IMR-90 (cell line): Measurements from ENCODE around the gene SAMSN1. TPM values are rescaled to one million over a fixed set of nuclear protein-coding genes. Genes with fewer than 3 reads are reported as not detected.

Source experiments
- ATAC-seq: fragments of 200-7000 bp; cut with Tn5 transposase; 2 replicates; pipeline ENCODE4 v1.9.1; 2020; ENCODE audit warnings: low read depth, mild to moderate bottlenecking, moderate library complexity
- BruUV-seq: library from RNA; stranded (reverse); fragments of 400-500 nt; replicated peaks from 2 replicates; lab custom pipeline; 2021; lab: Mats Ljungman, UMichigan
- CTCF ChIA-PET: fragments of 300-600 bp; formaldehyde crosslinking; extraction: SDS; loops from one replicate; lab custom pipeline; 2021; ENCODE audit warnings: antibody characterized with exemption; lab: Yijun Ruan, JAX
- POLR2A ChIA-PET: fragments of 300-600 bp; sonication (Branson Sonifier 250); formaldehyde crosslinking; loops from one replicate; lab custom pipeline; 2022; ENCODE audit warnings: antibody characterized with exemption; ENCODE audit not compliant: unreplicated experiment; lab: Charles Lee
- DNase-seq: peaks from one replicate; pipeline ENCODE4 v3.0.0; 2013
- H2AFZ ChIP-seq: replicated peaks from 2 replicates; pipeline ENCODE3; 2013; ENCODE audit warnings: low read length, mild to moderate bottlenecking; ENCODE audit not compliant: poor library complexity
- H2AK5ac ChIP-seq: 2 replicates; pipeline ENCODE4 v1.6.1; 2013; ENCODE audit warnings: low read depth, low read length, inconsistent platforms
- H2AK9ac ChIP-seq: replicated peaks from 2 replicates; pipeline ENCODE3; 2013; ENCODE audit warnings: mild to moderate bottlenecking, low read depth, low read length, moderate library complexity; ENCODE audit not compliant: poor library complexity
- H2BK120ac ChIP-seq: 2 replicates; pipeline ENCODE4 v1.6.1; 2013; ENCODE audit warnings: low read depth, low read length, inconsistent platforms
- H2BK15ac ChIP-seq: 3 replicates; pipeline ENCODE4 v1.6.1; 2013; ENCODE audit warnings: low read depth, low read length, inconsistent platforms
- H2BK20ac ChIP-seq: 2 replicates; pipeline ENCODE4 v1.6.1; 2013; ENCODE audit warnings: low read depth, mild to moderate bottlenecking, inconsistent platforms, low read length, moderate library complexity
- H2BK5ac ChIP-seq: 2 replicates; pipeline ENCODE4 v1.6.1; 2013; ENCODE audit warnings: mild to moderate bottlenecking, low read depth, low read length, inconsistent platforms; ENCODE audit not compliant: poor library complexity, severe bottlenecking
- H3K14ac ChIP-seq: replicated peaks from 2 replicates; pipeline ENCODE4 v1.6.1; 2013; ENCODE audit warnings: low read depth, low read length, inconsistent platforms
- H3K18ac ChIP-seq: 2 replicates; pipeline ENCODE4 v1.6.1; 2013; ENCODE audit warnings: low read depth, low read length, control low read depth
- H3K23ac ChIP-seq: 2 replicates; pipeline ENCODE4 v1.6.1; 2013; ENCODE audit warnings: low read depth, low read length, inconsistent platforms
- H3K27ac ChIP-seq: 2 replicates; pipeline ENCODE4 v1.5.1; 2013; ENCODE audit warnings: mild to moderate bottlenecking, control low read depth, low read length; ENCODE audit not compliant: insufficient read depth
- H3K27me3 ChIP-seq: 2 replicates; pipeline ENCODE4 v1.6.1; 2013; ENCODE audit warnings: low read length; ENCODE audit not compliant: control insufficient read depth, insufficient read depth
- H3K36me3 ChIP-seq: 2 replicates; pipeline ENCODE4 v1.6.1; 2013; ENCODE audit warnings: low read length, mixed read lengths; ENCODE audit not compliant: control insufficient read depth, insufficient read depth
- H3K4ac ChIP-seq: 2 replicates; pipeline ENCODE4 v1.6.1; 2013; ENCODE audit warnings: low read depth, low read length, inconsistent platforms
- H3K4me1 ChIP-seq: 2 replicates; pipeline ENCODE4 v1.6.1; 2013; ENCODE audit warnings: low read length, mixed read lengths; ENCODE audit not compliant: control insufficient read depth, insufficient read depth
- H3K4me2 ChIP-seq: 2 replicates; pipeline ENCODE4 v1.6.1; 2013; ENCODE audit warnings: low read depth, mild to moderate bottlenecking, control low read depth, low read length, moderate library complexity
- H3K4me3 ChIP-seq: 2 replicates; pipeline ENCODE4 v1.5.1; 2013; ENCODE audit warnings: low read depth, mild to moderate bottlenecking, control low read depth, low read length, moderate library complexity; ENCODE audit not compliant: insufficient read depth
- H3K56ac ChIP-seq: 2 replicates; pipeline ENCODE4 v1.6.1; 2013; ENCODE audit warnings: low read length, inconsistent platforms; ENCODE audit not compliant: insufficient read depth; ENCODE audit errors: extremely low read depth
- H3K79me1 ChIP-seq, 2 experiments: 2 replicates each; pipeline ENCODE4 v1.6.1; 2013; ENCODE audit warnings: low read length in 2 of 2, inconsistent platforms in 1 of 2, low read depth in 1 of 2
- H3K9ac ChIP-seq: 2 replicates; pipeline ENCODE4 v1.6.1; 2013; ENCODE audit warnings: low read depth, low read length, control low read depth
- H3K9me1 ChIP-seq: 2 replicates; pipeline ENCODE4 v1.6.1; 2013; ENCODE audit warnings: low read length, inconsistent platforms; ENCODE audit not compliant: insufficient read depth
- H3K9me3 ChIP-seq: 2 replicates; pipeline ENCODE4 v1.6.1; 2013; ENCODE audit warnings: low read length; ENCODE audit not compliant: control insufficient read depth, insufficient read depth
- H4K20me1 ChIP-seq: 2 replicates; pipeline ENCODE4 v1.6.1; 2013; ENCODE audit warnings: low read length, inconsistent platforms; ENCODE audit not compliant: insufficient read depth
- H4K5ac ChIP-seq: 2 replicates; pipeline ENCODE4 v1.6.1; 2013; ENCODE audit warnings: mild to moderate bottlenecking, low read depth, low read length, control low read depth
- H4K8ac ChIP-seq, 2 experiments: 2 replicates each; pipeline ENCODE4 v1.6.1; 2013; ENCODE audit warnings: low read depth in 2 of 2, low read length in 2 of 2, control low read depth in 1 of 2, inconsistent platforms in 1 of 2
- H4K91ac ChIP-seq: 2 replicates; pipeline ENCODE4 v1.6.1; 2013; ENCODE audit warnings: low read depth, low read length, inconsistent platforms; ENCODE audit not compliant: insufficient read depth
- BHLHE40 ChIP-seq: fragments of 150-350 bp; IDR thresholded peaks from 2 replicates; pipeline ENCODE4 v1.6.1; 2016; ENCODE audit warnings: mild to moderate bottlenecking, low read depth, low read length
- FOS ChIP-seq: fragments of 150-350 bp; IDR thresholded peaks from 2 replicates; pipeline ENCODE4 v1.6.1; 2016; ENCODE audit warnings: low read depth, low read length
- NFE2L2 ChIP-seq: fragments of 150-350 bp; IDR thresholded peaks from 2 replicates; pipeline ENCODE4 v1.6.1; 2016; ENCODE audit warnings: low read depth, mild to moderate bottlenecking, low read length
- POLR2A ChIP-seq: IDR thresholded peaks from 2 replicates; pipeline ENCODE4 v1.6.1; 2012; ENCODE audit warnings: mild to moderate bottlenecking, low read depth, low read length
- RAD21 ChIP-seq: IDR thresholded peaks from 2 replicates; pipeline ENCODE4 v1.6.1; 2012; ENCODE audit warnings: low read length, improper control_type of control experiment
- SMC3 ChIP-seq: fragments of 150-350 bp; IDR thresholded peaks from 2 replicates; pipeline ENCODE4 v1.6.1; 2016; ENCODE audit warnings: low read depth, mild to moderate bottlenecking, antibody characterized with exemption, low read length, moderate library complexity
- WGBS, 2 experiments: methylation state at CpG; one replicate each; pipeline versions ENCODE4 v1.1.5 to v1.1.7; 2013; ENCODE audit warnings: missing lambda C conversion rate in 2 of 2; ENCODE audit not compliant: insufficient read length in 1 of 2; ENCODE audit errors: extremely low coverage in 2 of 2; 5-methylcytosine and 5-hydroxymethylcytosine counted together
- dilution Hi-C: fragments of 300-500 bp; cut with HindIII; formaldehyde crosslinking; loops from one replicate; pipeline ENCODE4 v1.14.3; 2018; ENCODE audit warnings: low sequenced_read_pairs; ENCODE audit not compliant: unreplicated experiment
- in situ Hi-C: fragments of 300-500 bp; cut with MboI; formaldehyde crosslinking; loops from 3 replicates; pipeline ENCODE4 v1.14.3; 2019; ENCODE audit warnings: low sequenced_read_pairs, inconsistent platforms, mixed read lengths
- intact Hi-C: fragments of 100-400 bp; cut with micrococcal nuclease; formaldehyde crosslinking; loops from 2 replicates; pipeline ENCODE4 v1.10.0; 2022
- polyA plus RNA-seq, 3 experiments: library from polyadenylated mRNA; depleted of rRNA; stranded (reverse); fragments of >200 nt; gene quantifications; 2 replicates each; pipeline ENCODE4 v1.2.3, GENCODE V29; 2012; ENCODE audit warnings: low replicate concordance in 1 of 3
- total RNA-seq: library from RNA; depleted of rRNA; stranded (reverse); fragments of >200 nt; gene quantifications from 2 replicates; pipeline ENCODE4 v1.2.3, GENCODE V29; 2012
- TF ChIP-seq, protein P1 (sequence below): conservative IDR thresholded peaks from 2 replicates; pipeline ENCODE4 v1.5.1; 2012; ENCODE audit warnings: mild to moderate bottlenecking, low read depth, low read length, improper control_type of control experiment

Gene SAMSN1
- total and polyA plus RNA-seq, 2 of the 4 experiments (the other 2 are of a cell fraction): not detected

GRCh38 chr21:14560555-14560954, 14.4 kb upstream of the SAMSN1 start:
- intact Hi-C loops (no loop called here), in situ Hi-C loops (no loop called here), dilution Hi-C loops (no loop called here)
- H2BK5ac ChIP-seq: no peak overlapping the region
- no peak overlapping the region for H3K56ac ChIP-seq
- ChIA-PET POLR2A (no interaction called here), CTCF (no interaction called here)
- no peak overlapping the region for H4K8ac ChIP-seq
- no peak overlapping the region for H2AK5ac ChIP-seq
- no peak overlapping the region for H3K4me2 ChIP-seq
- H2BK15ac ChIP-seq: no peak overlapping the region
- no peak overlapping the region for H2AFZ ChIP-seq
- no peak overlapping the region for H3K4me3 ChIP-seq
- H4K20me1 ChIP-seq: no peaks in the 10 kb centered on the region
- H3K36me3 ChIP-seq: no peaks in the 10 kb centered on the region
- no peaks in the 10 kb centered on the region for H3K27me3 ChIP-seq
- H3K4ac ChIP-seq: no peak overlapping the region
- no peak overlapping the region for H3K27ac ChIP-seq
- H3K9me3 ChIP-seq: peaks cover 6% of the 10 kb centered on the region; the same call in 1 of the 2 replicates
- no peak for ATAC-seq
- WGBS, 2 experiments: no CpG with 5 or more reads among the region's 4 CpGs
- no peak overlapping the region for H3K23ac ChIP-seq
- H2BK120ac ChIP-seq: no peak overlapping the region
- H2BK20ac ChIP-seq: no peak overlapping the region
- H4K91ac ChIP-seq: no peak overlapping the region
- H3K18ac ChIP-seq: no peak overlapping the region
- no peak overlapping the region for H3K9ac ChIP-seq
- no peak for DNase-seq
- H3K14ac ChIP-seq: no peak overlapping the region
- H2AK9ac ChIP-seq: no peak overlapping the region
- H3K79me1 ChIP-seq: no peaks in the 10 kb centered on the region
- BruUV-seq: no TSS peak
- no peak overlapping the region for H4K5ac ChIP-seq
- no peaks in the 10 kb centered on the region for H3K4me1 ChIP-seq
- TF ChIP-seq NFE2L2 (no peak), POLR2A (no peak), RAD21 (no peak), BHLHE40 (no peak), SMC3 (no peak), FOS (no peak)
- TF ChIP-seq, protein P1, sequence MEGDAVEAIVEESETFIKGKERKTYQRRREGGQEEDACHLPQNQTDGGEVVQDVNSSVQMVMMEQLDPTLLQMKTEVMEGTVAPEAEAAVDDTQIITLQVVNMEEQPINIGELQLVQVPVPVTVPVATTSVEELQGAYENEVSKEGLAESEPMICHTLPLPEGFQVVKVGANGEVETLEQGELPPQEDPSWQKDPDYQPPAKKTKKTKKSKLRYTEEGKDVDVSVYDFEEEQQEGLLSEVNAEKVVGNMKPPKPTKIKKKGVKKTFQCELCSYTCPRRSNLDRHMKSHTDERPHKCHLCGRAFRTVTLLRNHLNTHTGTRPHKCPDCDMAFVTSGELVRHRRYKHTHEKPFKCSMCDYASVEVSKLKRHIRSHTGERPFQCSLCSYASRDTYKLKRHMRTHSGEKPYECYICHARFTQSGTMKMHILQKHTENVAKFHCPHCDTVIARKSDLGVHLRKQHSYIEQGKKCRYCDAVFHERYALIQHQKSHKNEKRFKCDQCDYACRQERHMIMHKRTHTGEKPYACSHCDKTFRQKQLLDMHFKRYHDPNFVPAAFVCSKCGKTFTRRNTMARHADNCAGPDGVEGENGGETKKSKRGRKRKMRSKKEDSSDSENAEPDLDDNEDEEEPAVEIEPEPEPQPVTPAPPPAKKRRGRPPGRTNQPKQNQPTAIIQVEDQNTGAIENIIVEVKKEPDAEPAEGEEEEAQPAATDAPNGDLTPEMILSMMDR: no peak
- no peaks in the 10 kb centered on the region for H3K9me1 ChIP-seq
